HG03439 (cell line): ENCODE data around the gene FADS6.

Experiments
- ATAC-seq: cut with Tn5 transposase; IDR thresholded peaks from one replicate; pipeline ENCODE4 v1.9.1; 2021; ENCODE audit warnings: mild to moderate bottlenecking, moderate library complexity; ENCODE audit not compliant: unreplicated experiment

The FADS6 gene

DNA sequence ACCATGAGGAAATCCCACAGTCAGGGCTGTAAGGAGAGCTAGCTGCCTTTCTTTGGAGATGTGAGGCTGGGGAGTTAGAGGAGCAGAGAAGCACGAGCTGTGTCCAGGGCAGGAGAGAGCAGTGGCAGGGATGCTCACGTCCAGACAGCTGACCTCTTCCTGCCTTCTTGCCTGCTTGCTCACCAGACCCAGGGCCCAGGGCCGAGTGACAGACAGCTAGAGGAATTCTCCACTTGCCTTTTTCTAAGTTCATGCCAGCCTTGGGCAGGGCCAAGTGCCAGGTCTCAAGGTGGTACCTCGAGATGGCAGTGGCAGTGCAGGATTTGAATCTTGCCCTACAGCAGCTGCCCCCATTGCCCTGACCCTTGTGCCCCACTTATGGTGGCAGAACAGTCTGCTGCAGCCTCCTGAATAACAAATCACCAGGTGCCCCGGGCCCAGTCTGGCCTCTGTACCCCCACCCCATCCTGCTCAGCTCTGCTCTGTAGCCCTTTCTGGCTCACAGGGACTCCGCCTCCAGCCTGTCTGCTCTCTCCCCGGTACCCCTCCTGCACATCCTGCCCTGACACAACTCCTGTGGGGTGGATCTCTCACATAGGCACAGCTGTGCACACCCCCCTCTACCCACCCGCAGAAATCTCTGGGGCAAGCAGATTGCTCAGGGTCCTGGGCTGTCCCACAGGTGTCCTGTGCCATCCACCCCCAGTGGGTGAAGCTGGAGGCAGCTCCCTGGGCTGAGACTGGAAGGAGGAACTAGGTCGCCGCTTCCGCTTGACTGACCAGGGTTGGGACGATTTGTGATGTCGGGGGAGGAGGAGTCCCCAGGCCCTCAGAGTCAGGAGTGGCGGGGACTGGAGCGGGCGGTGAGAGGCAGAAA is 59.7 kb downstream of the FADS6 start:
- no peak for ATAC-seq

DNA sequence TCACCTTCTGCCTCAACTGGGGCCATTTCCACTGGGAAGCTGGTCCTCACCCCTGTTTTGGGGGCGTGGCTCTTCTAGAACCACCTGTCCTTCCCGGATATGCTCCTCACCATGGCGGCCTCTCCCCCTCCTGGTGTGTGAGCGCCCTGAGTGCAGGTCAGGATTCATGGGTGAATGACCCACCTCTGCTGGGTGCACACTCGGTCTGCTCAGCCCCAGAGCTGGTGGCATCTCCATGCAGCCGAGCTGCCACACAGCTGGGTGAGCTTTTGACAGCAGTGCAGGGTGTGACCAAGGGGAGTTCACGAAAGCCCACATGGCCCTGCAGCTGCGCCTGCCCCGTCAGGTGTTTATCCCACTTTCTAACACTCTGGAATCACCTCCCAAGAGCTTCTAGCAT is 61.0 kb downstream of the FADS6 start:
- no peak for ATAC-seq

- no peak for ATAC-seq
Measured at GRCh38 chr17:74831444-74832146, 61.8 kb downstream of the FADS6 start.

- no peak for ATAC-seq
Measured at GRCh38 chr17:74830861-74831260, 62.6 kb downstream of the FADS6 start.

DNA sequence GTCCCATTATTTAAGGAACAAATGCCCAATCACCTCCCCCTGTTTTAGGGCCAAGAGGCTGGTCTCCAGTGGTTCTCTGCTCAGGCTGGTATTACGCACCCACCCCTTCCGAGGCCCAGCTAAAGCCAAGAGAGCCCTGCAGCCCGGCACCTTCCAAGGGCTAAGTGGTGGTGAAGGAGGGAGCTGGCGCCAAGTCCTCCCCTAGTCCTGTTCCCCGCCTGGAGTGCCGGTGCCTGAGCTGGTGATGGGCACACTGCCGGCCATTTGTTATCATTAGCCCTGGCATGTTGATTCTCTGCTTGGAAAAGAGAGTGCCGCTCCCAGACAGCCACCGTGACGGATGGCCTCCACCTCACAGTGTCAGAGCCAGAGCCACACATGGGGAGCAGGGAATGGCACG is 65.6 kb downstream of the FADS6 start:
- no peak for ATAC-seq
